Endothelial cell of umbilical vein (primary cell): Measurements from ENCODE around the gene VTI1A. TPM values are rescaled to one million over a fixed set of nuclear protein-coding genes. Genes with fewer than 3 reads are reported as not detected.

Experiments
- BruUV-seq: library from RNA; stranded (reverse); fragments of 400-500 nt; replicated peaks from 2 replicates; lab custom pipeline; 2021; lab: Mats Ljungman, UMichigan
- CTCF ChIA-PET: fragments of 300-600, 350-600 bp; sonication (Branson Sonifier 250); formaldehyde crosslinking; loops from one replicate; lab custom pipeline; 2021; ENCODE audit warnings: antibody characterized with exemption, inconsistent platforms; lab: Charles Lee
- POLR2A ChIA-PET: fragments of 300-600, 350-600 bp; sonication (Branson Sonifier 250); formaldehyde crosslinking; loops from one replicate; lab custom pipeline; 2021; ENCODE audit warnings: antibody characterized with exemption, inconsistent platforms; lab: Charles Lee
- DNase-seq: peaks from one replicate; pipeline ENCODE4 v3.0.0-alpha.2; 2011; ENCODE audit warnings: low read depth, low spot score
- FAIRE-seq: peaks from 2 replicates; lab custom pipeline; 2011; peaks lifted over from hg19 to GRCh38; lab: Jason Lieb, UNC
- H2AFZ ChIP-seq: 2 replicates; pipeline ENCODE4 v1.6.0; 2012; ENCODE audit warnings: low read depth, low read length, control low read depth, inconsistent platforms
- H3K27ac ChIP-seq: 2 replicates; pipeline ENCODE4 v1.5.1; 2011; ENCODE audit warnings: low read depth, mild to moderate bottlenecking, control low read depth, low read length, moderate library complexity; ENCODE audit not compliant: insufficient read depth
- H3K27me3 ChIP-seq, 2 experiments: 2 replicates each; pipeline versions ENCODE4 v1.6.0 to v1.6.1; 2011; ENCODE audit warnings: low read length in 2 of 2, mixed read lengths in 1 of 2; ENCODE audit not compliant: control insufficient read depth in 2 of 2, insufficient read depth in 2 of 2
- H3K36me3 ChIP-seq, 2 experiments: 2 replicates in 1 of 2; 3 replicates in 1 of 2; pipeline ENCODE4 v1.5.1; 2011; ENCODE audit warnings: low read length in 2 of 2, mild to moderate bottlenecking in 1 of 2, moderate library complexity in 1 of 2; ENCODE audit not compliant: control insufficient read depth in 2 of 2, insufficient read depth in 2 of 2; ENCODE audit errors: extremely low read depth in 1 of 2
- H3K4me1 ChIP-seq: 3 replicates; pipeline ENCODE4 v1.5.1; 2011; ENCODE audit warnings: mild to moderate bottlenecking, low read length; ENCODE audit not compliant: control insufficient read depth, insufficient read depth; ENCODE audit errors: extremely low read depth
- H3K4me2 ChIP-seq: 2 replicates; pipeline ENCODE4 v1.6.1; 2011; ENCODE audit warnings: low read length, control low read depth, mixed read lengths; ENCODE audit not compliant: insufficient read depth
- H3K4me3 ChIP-seq, 3 experiments: fragments of 200-600 bp in 1 of 3; sonication (generic), shearing (Covaris generic) in 1 of 3; replicated peaks in 1 of 3; 2 replicates each; pipeline ENCODE4 v1.5.1; 2011 to 2016; ENCODE audit warnings: control low read depth in 3 of 3, low read length in 3 of 3, mild to moderate bottlenecking in 2 of 3, inconsistent platforms in 1 of 3, low read depth in 1 of 3, moderate library complexity in 1 of 3; ENCODE audit not compliant: insufficient read depth in 1 of 3
- H3K79me2 ChIP-seq: 2 replicates; pipeline ENCODE4 v1.6.0; 2012; ENCODE audit warnings: low read length, inconsistent platforms; ENCODE audit not compliant: control insufficient read depth, insufficient read depth
- H3K9ac ChIP-seq: replicated peaks from 2 replicates; pipeline ENCODE3; 2011; ENCODE audit warnings: low read length, control low read depth; ENCODE audit not compliant: insufficient read depth; ENCODE audit errors: extremely low read depth
- H3K9me1 ChIP-seq: replicated peaks from 3 replicates; pipeline ENCODE4 v1.6.0; 2011; ENCODE audit warnings: mild to moderate bottlenecking, low read length; ENCODE audit not compliant: control insufficient read depth, insufficient read depth; ENCODE audit errors: extremely low read depth
- H3K9me3 ChIP-seq: replicated peaks from 2 replicates; pipeline ENCODE4 v1.5.1; 2012; ENCODE audit warnings: low read length, inconsistent platforms; ENCODE audit not compliant: control insufficient read depth, insufficient read depth
- H4K20me1 ChIP-seq: replicated peaks from 2 replicates; pipeline ENCODE3; 2011; ENCODE audit warnings: mild to moderate bottlenecking, low read length; ENCODE audit not compliant: control insufficient read depth, insufficient read depth; ENCODE audit errors: extremely low read depth
- EZH2 ChIP-seq: IDR thresholded peaks from 2 replicates; pipeline ENCODE4 v1.6.1; 2012; ENCODE audit warnings: borderline replicate concordance, low read depth, mild to moderate bottlenecking, moderate library complexity, low read length, inconsistent platforms; ENCODE audit not compliant: severe bottlenecking
- FOS ChIP-seq: IDR thresholded peaks from 2 replicates; pipeline ENCODE4 v1.6.1; 2011; ENCODE audit warnings: mild to moderate bottlenecking, low read length, moderate library complexity, borderline replicate concordance; ENCODE audit not compliant: insufficient read depth
- GATA2 ChIP-seq: IDR thresholded peaks from 2 replicates; pipeline ENCODE4 v1.7.0; 2011; ENCODE audit warnings: low read depth, mild to moderate bottlenecking, moderate library complexity, mixed read lengths, low read length; ENCODE audit not compliant: insufficient read length, insufficient read depth
- JUN ChIP-seq: IDR thresholded peaks from 2 replicates; pipeline ENCODE4 v1.6.1; 2011; ENCODE audit warnings: borderline replicate concordance, low read depth; ENCODE audit not compliant: insufficient read length, insufficient read depth
- MYC ChIP-seq: IDR thresholded peaks from one replicate; pipeline ENCODE4 v1.6.1; 2011; ENCODE audit warnings: mild to moderate bottlenecking, low read depth, low read length
- POLR2A ChIP-seq: IDR thresholded peaks from 2 replicates; pipeline ENCODE4 v1.6.1; 2012; ENCODE audit warnings: low read depth, mild to moderate bottlenecking, control low read depth, low read length
- POLR2AphosphoS5 ChIP-seq: IDR thresholded peaks from 2 replicates; pipeline ENCODE4 v1.6.1; 2012; ENCODE audit warnings: low read depth, mild to moderate bottlenecking, control low read depth, low read length, moderate library complexity; ENCODE audit not compliant: insufficient read depth
- dilution Hi-C: fragments of 300-500 bp; cut with MboI; formaldehyde crosslinking; loops from one replicate; pipeline ENCODE4 v1.15.0; 2019; ENCODE audit warnings: low sequenced_read_pairs; ENCODE audit not compliant: extremely low pct_ligation_motif_present
- intact Hi-C: fragments of 100-400 bp; cut with micrococcal nuclease; formaldehyde crosslinking; loops from one replicate; pipeline ENCODE4 v1.10.0; 2022
- polyA plus RNA-seq, 4 experiments: library from polyadenylated mRNA; depleted of rRNA in 3 of 4; stranded (reverse) in 3 of 4; unstranded in 1 of 4; fragments of >200 nt; gene quantifications; 2 replicates each; pipeline versions ENCODE4 v1.2.1 to v1.2.3, GENCODE V29; 2011 to 2012; ENCODE audit warnings: missing spikeins in 1 of 4
- total RNA-seq: library from RNA; stranded (reverse); gene quantifications from 2 replicates; pipeline ENCODE4 v1.2.3, GENCODE V29; 2021
- TF ChIP-seq, protein P1 (sequence below): IDR thresholded peaks from 2 replicates; pipeline ENCODE4 v1.6.1; 2011; ENCODE audit not compliant: insufficient read depth, insufficient read length
- TF ChIP-seq, protein P2 (sequence below), 2 donors: IDR thresholded peaks; 1 replicate in 1 of 2; 2 replicates in 1 of 2; pipeline ENCODE4 v1.5.1; 2011; ENCODE audit warnings: low read length in 2 of 2, mild to moderate bottlenecking in 2 of 2, moderate library complexity in 2 of 2, control low read depth in 1 of 2, inconsistent platforms in 1 of 2, low read depth in 1 of 2; ENCODE audit not compliant: insufficient read depth in 1 of 2; ENCODE audit errors: extremely low read depth in 1 of 2

VTI1A gene
- total and polyA plus RNA-seq, 2 donors (not counting 3 experiments of a cell fraction or from before 2014, with no cell fraction given) = 10.8 to 35.6 TPM

DNA sequence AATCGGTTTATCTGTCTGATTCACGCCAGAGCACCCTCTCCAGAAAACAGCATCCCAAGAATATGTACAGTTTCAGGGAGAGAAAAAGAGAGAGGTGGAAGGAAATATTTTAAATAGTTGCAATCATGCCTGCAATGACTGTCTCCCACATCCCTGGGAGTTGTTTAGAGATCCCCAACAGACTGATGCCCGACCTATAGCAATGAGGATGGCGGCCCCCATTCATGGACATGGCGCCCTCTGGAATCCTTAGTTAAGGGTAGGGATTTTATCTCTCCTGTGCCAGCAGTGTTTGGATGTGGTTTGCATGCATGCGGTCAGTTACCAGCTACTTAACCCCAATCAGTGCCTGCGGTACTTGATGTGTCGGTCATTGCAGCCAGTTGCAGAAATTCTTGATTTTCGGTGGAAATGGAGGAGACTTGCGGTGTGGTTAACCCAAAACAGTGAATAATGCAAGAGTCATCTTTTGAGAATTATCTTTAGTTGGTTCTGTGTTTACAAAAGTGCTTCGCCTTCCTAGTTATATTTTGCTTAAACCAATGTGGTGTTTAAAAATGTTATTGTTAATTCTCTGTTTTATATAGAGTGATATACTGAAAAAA, 317.0 kb downstream of the VTI1A start:
- ChIA-PET POLR2A (no interaction called here), CTCF (interaction anchor here (1.6 kb wide), 1 partner anchor 11 kb away, joined by 4 read pairs; no protein-coding TSS in a partner anchor)
- H3K9me3 ChIP-seq = no peaks in the 10 kb centered on the region
- dilution Hi-C loops (no loop called here), intact Hi-C loops (no loop called here)
- no peaks in the 10 kb centered on the region for H4K20me1 ChIP-seq
- H3K9me1 ChIP-seq = peaks cover 3% of the 10 kb centered on the region
- H3K27ac ChIP-seq = no peak overlapping the region
- H3K4me3 ChIP-seq = no peak overlapping the region
- H3K4me2 ChIP-seq = no peak overlapping the region
- H3K36me3 ChIP-seq = no peaks in the 10 kb centered on the region
- no peaks in the 10 kb centered on the region for H3K27me3 ChIP-seq
- no TSS peak for BruUV-seq
- DNase-seq (no peak), FAIRE-seq (no peak)
- TF ChIP-seq, protein P1, sequence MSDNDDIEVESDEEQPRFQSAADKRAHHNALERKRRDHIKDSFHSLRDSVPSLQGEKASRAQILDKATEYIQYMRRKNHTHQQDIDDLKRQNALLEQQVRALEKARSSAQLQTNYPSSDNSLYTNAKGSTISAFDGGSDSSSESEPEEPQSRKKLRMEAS = no peak
- TF ChIP-seq MYC (no peak), GATA2 (no peak), JUN (no peak), POLR2AphosphoS5 (no peak), EZH2 (no peak), FOS (no peak), POLR2A (no peak)
- TF ChIP-seq, protein P2, sequence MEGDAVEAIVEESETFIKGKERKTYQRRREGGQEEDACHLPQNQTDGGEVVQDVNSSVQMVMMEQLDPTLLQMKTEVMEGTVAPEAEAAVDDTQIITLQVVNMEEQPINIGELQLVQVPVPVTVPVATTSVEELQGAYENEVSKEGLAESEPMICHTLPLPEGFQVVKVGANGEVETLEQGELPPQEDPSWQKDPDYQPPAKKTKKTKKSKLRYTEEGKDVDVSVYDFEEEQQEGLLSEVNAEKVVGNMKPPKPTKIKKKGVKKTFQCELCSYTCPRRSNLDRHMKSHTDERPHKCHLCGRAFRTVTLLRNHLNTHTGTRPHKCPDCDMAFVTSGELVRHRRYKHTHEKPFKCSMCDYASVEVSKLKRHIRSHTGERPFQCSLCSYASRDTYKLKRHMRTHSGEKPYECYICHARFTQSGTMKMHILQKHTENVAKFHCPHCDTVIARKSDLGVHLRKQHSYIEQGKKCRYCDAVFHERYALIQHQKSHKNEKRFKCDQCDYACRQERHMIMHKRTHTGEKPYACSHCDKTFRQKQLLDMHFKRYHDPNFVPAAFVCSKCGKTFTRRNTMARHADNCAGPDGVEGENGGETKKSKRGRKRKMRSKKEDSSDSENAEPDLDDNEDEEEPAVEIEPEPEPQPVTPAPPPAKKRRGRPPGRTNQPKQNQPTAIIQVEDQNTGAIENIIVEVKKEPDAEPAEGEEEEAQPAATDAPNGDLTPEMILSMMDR (IDR thresholded peaks at IDR 0.05; ENCODE audit: extremely low read depth in 1 of 2, insufficient read depth in 1 of 2, low read depth in 1 of 2, low read length in 2 of 2) = no peak
- no peaks in the 10 kb centered on the region for H3K4me1 ChIP-seq
- H3K9ac ChIP-seq = no peak overlapping the region
- no peak overlapping the region for H2AFZ ChIP-seq
- H3K79me2 ChIP-seq = no peaks in the 10 kb centered on the region
